Left kidney (tissue), 2 donors: ENCODE results near the gene EYA2. TPM values are rescaled to one million over a fixed set of nuclear protein-coding genes. Genes with fewer than 3 reads are reported as not detected.

ENCODE experiments used
- DNase-seq: peaks from one replicate; pipeline ENCODE4 v3.0.0-alpha.2; 2013
- polyA plus RNA-seq: library from polyadenylated mRNA; unstranded; fragments of 120-200 nt; gene quantifications from one replicate; pipeline ENCODE4 v1.2.1, GENCODE V29; 2013; ENCODE audit not compliant: insufficient read length

The EYA2 gene
- polyA plus RNA-seq, 1 donor, result 0.52 TPM

DNA sequence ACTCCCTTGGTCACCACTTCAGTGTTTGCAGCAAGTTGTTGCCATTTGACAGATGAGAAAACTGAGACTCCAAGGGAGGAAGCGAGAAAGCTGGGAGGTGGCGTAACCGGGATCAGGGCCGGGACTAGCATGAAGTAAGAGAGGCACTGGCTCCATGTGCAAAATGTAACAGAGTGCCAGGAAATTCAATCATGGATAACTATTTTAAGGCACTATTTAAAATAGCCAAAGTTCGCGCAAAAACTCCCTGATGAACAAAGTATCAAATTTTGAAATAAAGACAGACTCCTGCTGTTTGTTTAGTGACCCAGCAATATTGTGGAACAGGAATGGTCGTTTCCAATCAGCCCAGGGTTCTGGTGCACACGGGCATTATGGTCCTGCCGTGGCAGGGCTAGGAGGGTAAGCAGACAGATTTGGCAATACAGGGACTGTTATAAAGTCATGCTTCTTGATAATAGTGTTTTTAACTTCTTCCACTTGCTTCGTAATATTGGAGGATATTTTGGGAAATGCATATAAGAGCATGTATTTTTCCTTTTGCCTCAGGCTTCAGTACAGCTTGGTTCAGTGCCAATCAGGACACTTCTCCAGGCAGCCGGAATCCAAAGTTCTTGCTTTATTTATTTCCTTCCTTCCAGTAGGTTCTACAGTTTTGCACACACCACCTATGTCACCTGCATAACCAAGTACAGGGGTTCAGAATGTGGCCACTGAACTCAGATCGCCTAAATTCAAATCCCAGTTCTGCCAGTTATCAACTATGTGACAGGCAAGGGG lies 141.6 kb downstream of the EYA2 start:
- DNase-seq, result no peak

DNA sequence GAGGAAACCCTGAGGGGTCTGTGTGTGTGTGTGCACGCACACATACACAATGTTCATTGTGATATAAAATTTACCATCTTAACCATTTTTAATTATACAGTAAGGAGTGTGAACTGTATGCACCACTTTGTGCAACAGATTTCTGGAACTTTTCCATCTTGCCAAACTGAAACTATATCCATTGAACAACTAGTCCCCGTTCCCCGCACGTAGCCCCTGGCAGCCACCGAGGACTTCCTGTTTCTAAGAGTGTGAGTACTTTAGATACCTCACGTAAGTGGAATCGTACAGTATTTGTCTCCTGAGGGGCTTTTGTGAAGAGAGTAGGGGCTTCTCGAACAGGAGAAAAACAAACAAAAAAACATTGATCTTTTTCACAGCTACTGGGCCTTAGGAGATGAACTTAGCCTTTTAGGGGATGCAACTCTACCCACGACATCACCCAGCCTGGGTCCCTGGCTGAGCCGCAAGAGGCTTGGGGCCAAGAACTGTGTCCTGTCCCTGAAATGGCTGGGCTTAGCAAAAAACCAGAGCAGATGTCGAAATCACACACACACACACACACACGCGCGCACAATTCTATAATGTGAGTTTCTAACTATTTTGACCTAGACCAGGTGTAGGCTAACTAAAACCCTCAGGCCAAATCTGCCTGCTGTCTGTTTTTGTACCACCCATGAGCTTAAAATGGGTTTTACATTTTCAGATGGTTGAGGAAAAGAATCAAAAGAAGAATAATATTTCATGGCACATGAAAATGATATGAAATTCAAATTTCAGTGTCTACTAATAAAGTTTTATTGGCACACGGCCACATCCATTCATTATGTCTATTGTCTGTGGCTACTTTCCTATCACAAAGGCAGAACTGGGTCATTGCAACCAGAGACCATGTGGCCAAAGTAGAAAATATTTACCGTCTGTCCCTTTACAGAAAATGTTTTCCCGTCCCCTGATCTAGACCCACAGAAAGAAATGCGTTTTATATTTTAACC lies 144.2 kb downstream of the EYA2 start:
- no peak for DNase-seq

DNA sequence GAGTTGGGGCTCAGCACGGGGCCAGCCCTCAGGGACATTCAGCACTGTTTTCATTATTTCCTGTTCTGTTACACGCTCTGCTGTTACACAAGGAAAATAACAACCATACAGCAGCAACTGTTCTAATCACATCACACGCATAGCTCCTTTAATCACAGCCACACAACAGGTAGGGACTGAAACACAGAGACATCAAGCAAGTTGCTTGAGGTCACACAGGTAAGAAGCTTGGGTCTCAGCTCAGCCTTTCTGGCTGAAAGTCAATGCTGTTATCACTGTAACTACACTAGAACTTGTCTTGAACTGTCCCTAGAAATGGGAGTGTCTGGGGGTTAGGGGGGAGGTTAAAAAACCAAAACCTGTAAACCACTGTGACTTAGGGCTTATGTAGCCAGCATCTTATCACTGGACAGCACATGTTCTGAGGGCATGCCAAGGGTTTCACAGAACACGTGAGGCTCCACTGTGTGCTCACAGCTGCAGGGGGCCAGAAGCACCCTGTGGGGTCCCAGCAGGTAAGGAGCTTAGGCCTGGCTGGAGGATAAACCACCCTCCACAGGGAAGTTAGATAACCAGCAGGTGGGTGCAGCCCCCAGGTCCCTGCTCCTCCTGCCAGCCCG lies 146.0 kb downstream of the EYA2 start:
- DNase-seq, result no peak

DNA sequence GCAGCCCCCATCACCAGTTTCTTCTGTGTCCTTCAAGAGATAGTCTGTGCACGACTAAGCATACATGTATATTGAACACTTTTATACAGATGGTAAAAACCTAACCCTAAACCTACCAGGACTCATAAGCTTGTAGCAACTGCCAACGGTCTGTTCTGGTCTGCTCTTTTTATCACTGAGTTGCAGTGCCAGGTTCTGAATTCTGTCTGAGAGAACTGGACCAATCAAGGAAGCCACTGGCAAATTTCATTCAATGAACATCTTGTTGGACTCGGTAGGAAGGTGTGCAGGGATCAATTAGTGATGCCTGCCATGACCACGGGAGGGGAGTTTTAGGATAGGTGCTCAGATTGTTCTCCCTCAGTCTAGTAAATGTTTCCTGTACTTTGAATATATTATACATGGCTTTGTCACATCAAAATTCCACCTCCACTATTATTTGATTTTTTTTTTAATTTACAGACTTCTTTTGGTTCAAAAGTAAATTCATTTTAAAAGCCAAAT lies 146.8 kb downstream of the EYA2 start:
- DNase-seq, result no peak

DNA sequence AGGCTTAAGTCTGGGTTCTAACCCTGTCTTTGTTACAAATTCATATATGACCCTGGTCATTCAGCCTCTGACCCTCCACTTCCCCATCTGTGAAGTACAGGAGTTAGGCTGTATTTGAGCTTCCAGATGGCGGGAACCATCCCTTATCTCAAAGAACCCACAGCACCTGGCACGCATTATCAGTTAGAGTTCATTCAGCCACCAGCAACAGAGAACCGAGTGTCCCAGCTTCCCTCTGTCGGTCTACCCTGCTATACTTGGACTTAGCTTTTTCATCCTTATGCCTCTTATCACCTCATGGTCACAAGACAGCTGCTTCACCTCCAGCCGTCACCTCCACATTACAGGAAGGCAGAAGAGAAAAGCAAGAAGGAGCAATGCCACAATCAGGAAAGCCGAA lies 147.8 kb downstream of the EYA2 start:
- no peak for DNase-seq

DNA sequence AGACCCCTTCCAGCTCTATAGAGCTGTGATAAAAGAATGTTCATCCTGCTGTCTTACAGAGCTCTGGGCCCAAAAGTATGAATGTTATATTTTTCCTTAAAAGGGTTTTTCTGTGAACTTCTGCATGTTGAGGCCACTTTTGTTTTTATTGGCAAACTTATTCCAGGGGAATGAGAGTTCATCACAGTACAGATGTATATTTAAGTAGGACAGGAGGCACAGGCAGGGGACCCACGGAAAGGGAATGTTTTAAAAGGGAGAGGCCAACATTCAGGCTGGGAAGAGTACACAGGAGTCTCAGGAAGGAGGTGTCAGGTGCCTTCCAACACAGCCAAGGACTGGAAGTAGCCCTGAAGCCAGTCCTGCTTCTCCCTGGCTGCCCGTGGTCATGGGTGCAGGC lies 148.4 kb downstream of the EYA2 start:
- DNase-seq, result no peak

DNA sequence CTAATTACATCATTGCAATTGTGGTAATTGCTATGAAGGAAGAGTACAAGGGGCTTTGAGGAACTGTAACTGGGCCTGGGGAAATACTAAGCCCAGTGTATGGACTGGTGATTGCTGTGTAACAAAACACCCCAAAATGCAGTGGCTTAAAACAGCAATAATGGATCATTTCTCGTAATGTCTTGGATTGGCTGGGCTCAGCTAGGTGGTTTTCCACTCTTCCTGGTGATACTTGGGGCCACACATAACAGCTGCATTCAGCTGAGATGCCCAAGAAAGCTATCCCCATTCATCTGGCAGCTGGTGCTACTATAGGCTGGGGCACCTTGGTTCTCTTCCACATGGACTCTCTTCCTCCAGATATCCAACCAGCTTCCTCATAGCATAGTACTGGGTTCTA lies 150.3 kb downstream of the EYA2 start:
- no peak for DNase-seq

DNA sequence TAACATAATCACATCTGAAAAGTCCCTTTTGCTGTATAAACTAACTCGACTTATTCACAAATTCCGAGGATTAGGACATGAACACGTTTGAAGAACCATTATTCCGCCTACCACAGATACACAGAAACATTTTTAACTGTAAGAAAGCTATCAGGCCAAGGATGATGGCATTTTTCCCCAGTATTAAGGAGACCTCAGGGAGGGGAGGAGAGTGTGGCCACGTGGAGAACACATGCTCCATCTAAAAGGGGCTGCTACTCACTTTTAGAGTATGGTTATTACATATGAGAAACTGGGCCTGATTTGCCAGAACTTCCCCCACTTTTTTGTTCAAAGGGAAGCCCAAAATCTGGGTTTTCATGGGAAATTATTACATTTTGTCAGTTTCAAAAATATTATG lies 153.4 kb downstream of the EYA2 start:
- DNase-seq, result no peak

DNA sequence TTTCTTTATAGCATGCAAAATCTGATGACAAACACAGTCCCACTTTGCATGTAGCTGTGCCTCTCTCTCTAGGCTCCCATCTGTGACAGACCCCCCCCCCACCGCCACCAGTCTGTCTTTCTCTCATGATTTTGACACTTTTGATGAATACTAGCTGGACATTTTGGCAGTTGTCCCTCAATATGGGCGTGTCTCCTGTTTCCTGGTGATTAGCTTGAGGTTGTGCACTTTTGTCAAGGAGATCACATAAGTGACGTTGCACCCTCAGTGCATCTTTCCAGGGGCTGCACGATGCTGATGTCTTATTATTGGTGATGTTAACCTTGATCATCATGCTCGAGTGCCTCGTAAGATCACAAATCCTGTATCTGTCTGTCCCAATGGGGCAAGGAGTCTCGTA lies 155.1 kb downstream of the EYA2 start:
- no peak for DNase-seq

DNA sequence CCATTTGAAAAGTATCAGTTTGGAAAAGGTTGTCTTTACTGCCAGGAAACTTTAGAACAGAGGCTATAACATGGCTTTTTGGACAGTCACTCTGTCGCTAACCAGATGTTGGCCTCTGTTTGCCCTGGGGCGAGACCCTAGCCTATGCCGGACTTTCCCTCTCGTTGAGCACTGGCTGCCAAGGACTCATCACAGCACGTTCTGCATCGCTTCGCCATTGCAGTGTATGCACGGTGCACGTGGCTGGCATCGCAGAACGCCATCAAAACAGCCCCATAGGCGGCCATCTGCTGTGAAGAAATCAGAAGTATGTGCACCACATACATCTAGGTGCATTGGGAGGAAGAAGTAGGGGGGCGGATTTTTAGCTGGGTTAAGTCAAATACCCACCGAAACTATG lies 156.4 kb downstream of the EYA2 start:
- no peak for DNase-seq

DNA sequence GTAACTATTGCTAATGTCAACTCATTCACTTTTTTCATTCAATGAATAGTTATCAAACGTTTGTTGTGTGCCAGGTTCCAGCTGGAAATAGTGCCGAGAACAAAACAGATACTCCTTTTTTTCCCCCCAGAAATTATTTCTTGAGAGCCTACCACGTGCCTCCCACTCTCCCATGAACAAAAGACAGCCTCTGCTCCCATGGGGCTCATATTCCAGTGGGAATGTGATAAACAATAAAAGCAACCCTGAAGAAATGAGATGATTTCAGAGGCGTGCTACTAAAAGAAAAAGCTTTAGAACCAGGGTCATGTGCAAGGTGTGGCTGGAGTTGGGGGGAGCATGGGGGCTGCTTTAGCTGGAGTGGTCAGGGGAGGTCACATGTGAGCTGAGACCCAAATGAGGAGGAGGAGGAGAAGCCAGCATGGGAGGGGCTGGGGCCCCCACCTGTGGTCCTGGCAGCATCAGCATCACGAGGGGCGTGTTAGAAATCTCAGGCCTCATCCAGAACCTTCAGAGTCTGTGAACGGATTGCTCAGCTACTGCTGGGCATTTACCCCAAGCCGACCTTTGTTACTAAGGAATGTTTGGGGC lies 157.4 kb downstream of the EYA2 start:
- DNase-seq, result no peak

DNA sequence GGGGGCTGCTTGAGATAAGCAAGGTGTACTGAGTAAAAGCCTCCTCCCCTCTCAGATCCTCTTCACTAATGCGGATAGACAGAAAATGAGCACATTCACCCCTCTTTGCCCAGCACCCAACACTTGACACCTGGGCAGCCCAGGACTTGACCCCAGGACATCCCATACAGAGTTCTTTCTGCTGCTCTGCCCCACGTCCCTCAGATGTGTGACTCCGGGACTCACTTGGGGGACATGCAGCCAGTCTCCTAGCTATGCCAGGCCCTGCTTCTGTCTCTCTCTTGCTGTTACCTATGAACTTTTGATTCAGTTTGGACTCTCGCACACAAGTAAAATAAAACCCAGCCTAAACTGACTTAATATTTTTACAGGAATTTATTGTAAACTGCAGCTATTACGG lies 159.9 kb downstream of the EYA2 start:
- DNase-seq, result no peak

DNA sequence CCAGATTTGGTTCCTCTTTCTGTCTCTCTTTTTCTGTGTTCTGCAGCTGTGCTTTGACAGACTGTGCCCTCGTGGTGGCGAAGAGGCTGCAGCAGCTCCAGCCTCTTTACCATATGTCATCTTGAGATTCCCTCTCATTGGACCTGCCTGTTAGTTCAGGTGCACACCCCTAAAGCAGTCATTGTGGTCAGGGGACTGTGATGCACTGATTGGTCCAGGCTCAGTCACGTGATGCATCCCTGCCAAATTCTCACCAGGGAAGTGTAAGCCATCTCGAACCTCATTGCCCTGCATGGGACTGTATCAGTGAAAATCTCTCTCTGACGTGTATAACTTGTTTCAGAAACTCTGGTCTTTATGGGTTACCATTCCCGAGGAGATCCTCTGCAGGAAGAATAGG lies 160.3 kb downstream of the EYA2 start:
- DNase-seq, result no peak

DNA sequence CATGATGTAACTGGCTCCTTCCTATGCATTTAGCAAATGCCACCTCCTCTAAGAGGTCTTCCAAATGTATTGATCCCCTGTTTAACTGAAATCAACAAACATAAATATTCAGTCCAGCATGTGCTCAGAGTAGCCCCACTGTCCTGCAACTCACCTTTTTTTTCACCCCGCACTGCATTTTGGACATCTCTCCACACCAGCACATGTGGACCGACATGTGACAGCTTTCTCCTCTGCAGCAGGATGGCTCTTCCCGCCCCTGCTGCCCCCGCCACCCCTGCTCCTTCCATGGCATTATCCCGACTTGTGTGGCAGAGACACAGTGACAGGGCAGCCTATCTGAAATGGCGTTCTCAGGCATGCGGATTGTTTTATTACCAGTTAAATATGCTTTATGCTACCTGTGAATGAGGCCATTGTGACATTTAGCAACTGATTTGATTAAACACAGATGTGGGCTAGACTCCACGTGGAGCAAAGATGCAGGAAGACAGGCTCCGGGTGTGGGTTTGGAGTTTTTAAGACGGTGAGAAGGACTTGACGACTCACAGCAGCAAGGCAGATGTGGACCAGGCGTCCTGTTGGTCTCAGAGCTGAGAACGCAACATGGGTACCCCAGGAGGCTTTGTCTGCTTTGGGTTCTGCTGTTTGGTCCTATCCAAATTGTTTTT lies 161.2 kb downstream of the EYA2 start:
- DNase-seq, result no peak

DNA sequence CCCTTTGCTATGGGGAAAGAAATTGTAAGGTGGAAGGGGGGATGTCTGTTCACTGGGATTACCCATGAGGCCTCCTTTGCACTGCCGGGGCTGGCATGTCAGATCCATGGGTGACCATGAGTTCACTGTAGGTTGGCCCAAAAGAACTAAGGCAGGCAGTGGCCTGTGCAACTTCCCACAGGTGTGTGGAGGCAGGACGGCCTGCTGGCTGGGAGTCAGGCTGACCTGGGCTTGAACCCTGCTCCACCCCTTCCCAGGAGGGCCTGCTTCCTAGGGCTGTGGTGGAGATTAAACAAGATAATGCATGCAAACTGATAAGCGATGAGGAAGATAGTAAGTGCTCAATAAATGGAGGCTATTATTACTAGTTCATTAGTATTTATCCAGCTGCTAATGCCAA lies 163.0 kb downstream of the EYA2 start:
- DNase-seq, result no peak

DNA sequence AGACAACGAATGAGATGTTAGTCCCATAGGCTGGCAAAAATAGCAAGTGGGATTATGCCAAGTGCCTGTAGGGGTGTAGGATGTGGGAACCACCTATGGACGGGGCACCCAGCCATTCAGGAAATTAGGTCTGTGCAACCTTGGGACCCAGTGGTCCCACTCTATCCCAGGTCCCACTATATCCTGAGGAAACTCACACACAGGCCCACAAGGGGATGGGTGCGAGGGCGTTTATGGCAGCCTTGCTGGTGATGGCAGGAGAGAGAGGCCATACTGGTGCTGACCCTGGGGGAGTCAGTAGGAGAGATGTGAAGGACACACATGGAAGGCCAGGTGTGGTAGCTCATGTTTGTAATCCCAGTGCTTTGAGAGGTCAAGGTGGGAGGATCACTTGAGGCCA lies 163.6 kb downstream of the EYA2 start:
- no peak for DNase-seq

DNA sequence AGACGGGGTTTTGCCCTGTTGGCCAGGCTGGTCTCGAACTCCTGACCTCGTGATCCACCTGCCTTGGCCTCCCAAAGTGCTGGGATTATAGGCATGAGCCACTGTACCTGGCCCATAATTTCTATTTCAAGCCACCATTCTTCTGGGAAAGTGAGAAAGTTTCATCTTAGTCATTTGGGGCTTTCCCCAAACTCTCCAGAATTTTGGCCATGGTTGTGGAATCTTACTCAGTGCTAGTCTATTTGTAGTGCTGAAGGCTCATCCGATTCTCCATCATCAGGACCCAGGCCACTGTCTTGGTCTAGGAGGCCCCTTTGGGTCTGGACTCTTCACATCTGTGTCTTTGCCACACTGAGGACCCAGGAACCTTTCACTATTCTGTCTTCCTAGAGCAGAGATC lies 164.9 kb downstream of the EYA2 start:
- DNase-seq, result no peak

DNA sequence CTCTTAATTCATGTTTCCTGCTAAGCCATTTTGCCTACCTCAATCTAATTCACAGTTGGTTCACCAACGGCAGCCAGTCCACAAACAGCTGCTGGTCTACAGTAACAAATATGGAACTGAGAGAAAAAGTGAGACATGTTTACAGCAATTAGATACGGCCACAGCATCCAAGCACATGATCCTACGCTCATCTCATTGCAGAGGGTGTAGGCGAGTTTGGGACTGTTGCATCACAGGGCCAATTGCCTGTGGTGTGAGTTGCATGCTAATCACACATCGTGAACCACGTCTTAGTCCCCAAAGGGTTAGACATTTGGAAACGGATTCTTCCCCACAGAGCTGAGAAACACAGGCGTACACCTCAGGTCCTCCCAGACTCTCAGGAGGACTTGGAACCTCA lies 166.9 kb downstream of the EYA2 start:
- DNase-seq, result no peak

DNA sequence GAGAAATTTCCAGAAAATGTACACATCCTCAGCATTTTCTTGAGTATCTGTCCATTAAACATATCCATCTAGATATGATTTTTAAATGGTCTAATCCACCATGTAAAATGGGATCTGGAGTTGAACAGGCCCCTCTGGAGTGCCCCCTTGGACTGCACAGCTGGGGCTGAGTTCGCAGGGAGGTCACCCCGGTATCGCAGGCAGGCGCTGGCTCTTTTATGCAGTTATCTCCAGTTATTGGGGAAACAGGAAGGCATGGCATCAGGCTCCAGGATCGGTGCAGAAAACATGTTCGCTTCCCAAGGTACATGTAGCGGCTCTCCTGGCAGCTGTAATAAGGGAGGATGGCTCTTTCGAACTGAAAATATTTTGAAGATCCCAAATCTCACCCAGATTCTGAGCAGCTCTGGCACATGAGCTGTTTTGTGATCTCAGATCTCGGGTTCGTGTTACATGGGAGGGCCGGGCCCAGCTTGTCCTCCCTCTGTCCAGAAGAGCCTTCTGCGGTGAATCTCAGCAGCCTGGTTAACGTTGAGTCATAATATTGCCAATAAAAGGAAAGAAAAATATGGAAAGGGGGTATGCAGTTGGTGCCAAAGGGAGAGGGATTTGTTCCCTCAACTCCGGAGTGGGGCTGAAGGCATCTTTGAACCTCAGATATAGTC lies 167.7 kb downstream of the EYA2 start:
- DNase-seq, result no peak

DNA sequence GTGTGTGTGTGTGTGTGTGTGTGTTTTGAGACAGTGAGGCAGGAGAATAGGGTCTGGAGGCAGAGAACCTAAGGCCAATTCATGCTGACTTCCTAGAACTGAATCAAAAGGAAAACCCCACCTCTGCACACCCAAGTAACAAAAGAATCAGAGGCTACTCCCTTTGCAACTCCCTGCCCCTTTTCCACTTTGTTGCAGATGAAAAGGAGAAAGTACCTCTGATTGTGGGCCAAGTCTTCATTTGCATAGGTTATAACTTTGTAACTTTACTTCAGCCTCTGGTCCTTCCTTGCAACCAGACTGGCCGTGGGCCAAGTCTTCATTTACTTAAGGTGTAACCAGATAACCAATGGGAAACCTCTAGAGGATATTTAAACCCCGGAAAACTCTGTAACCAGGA lies 168.8 kb downstream of the EYA2 start:
- no peak for DNase-seq

DNA sequence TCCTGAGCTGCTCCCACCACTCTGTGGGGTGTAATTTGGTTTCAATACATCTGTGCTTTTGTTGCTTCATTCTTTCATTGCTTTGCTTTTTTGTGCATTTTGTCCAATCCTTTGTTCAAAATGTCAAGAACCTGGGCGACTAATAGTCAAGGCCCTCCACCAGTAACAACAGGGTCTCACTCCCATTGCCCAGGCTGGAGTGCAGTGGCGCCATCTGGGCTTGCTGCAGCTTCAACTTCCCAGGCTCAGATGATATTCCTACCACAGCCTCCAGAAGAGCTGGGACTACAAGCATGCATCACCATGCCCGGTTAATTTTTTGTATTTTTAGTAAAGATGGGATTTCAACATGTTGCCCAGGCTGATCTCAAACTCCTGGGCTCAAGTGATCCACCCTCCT lies 169.2 kb downstream of the EYA2 start:
- no peak for DNase-seq
